Lung (tissue), 12 donors: ENCODE measurements around the gene KLHDC3. TPM values are rescaled to one million over a fixed set of nuclear protein-coding genes. Genes with fewer than 3 reads are reported as not detected.
A peak's percentile ranks its signal among the peaks of the same experiment; 100 is the strongest.

ENCODE experiments used
- ATAC-seq: fragments of 200-7000 bp; cut with Tn5 transposase; one replicate; pipeline ENCODE4 v1.9.1; 2020; ENCODE audit warnings: moderate number of reproducible peaks; ENCODE audit not compliant: insufficient read depth, low FRiP score
- DNase-seq, 3 donors: peaks; one replicate each; pipeline ENCODE4 v3.0.0-alpha.2; 2013 to 2017
- H3K27ac ChIP-seq, 2 donors: one replicate each; pipeline ENCODE4 v1.5.1; 2013; ENCODE audit warnings: mild to moderate bottlenecking in 2 of 2, moderate library complexity in 2 of 2, control low read depth in 1 of 2, inconsistent platforms in 1 of 2, low read depth in 1 of 2, low read length in 1 of 2
- H3K27me3 ChIP-seq, 3 donors: one replicate each; pipeline ENCODE4 v1.5.1; 2013; ENCODE audit warnings: low read length in 2 of 3; ENCODE audit not compliant: control insufficient read depth in 3 of 3, insufficient read depth in 3 of 3
- H3K36me3 ChIP-seq, 4 donors: one replicate each; pipeline ENCODE4 v1.5.1; 2013; ENCODE audit warnings: low read length in 4 of 4, mild to moderate bottlenecking in 1 of 4, moderate library complexity in 1 of 4; ENCODE audit not compliant: control insufficient read depth in 4 of 4, insufficient read depth in 4 of 4
- H3K4me1 ChIP-seq, 5 donors: one replicate each; pipeline ENCODE4 v1.5.1; 2013; ENCODE audit warnings: low read length in 5 of 5, mild to moderate bottlenecking in 2 of 5, moderate library complexity in 1 of 5; ENCODE audit not compliant: control insufficient read depth in 5 of 5, insufficient read depth in 5 of 5
- H3K4me3 ChIP-seq: one replicate; pipeline ENCODE4 v1.5.1; 2013; ENCODE audit warnings: mild to moderate bottlenecking, control low read depth, moderate library complexity
- H3K9ac ChIP-seq, 2 donors: one replicate each; pipeline ENCODE4 v1.5.1; 2013; ENCODE audit warnings: low read length in 2 of 2, control low read depth in 1 of 2; ENCODE audit not compliant: insufficient read depth in 1 of 2
- H3K9me3 ChIP-seq, 4 donors: one replicate each; pipeline ENCODE4 v1.5.1; 2013; ENCODE audit warnings: low read length in 3 of 4, mild to moderate bottlenecking in 1 of 4, moderate library complexity in 1 of 4; ENCODE audit not compliant: control insufficient read depth in 4 of 4, insufficient read depth in 3 of 4
- CTCF ChIP-seq: IDR thresholded peaks from 2 replicates; pipeline ENCODE4 v1.5.1; 2012; ENCODE audit warnings: mild to moderate bottlenecking; ENCODE audit errors: control extremely low read depth, extremely low read depth
- WGBS, 2 donors: extraction: QIAGEN DNeasy Blood & Tissue Kit; methylation state at CpG; one replicate each; pipeline ENCODE4 v1.1.7; 2013; 5-methylcytosine and 5-hydroxymethylcytosine counted together
- polyA plus RNA-seq, 2 donors: library from polyadenylated mRNA; stranded (reverse); fragments of 200-250 nt; gene quantifications; one replicate each; pipeline ENCODE4 v1.2.1, GENCODE V29; 2013
- total RNA-seq, 2 donors: library from RNA; depleted of rRNA in 1 of 2; stranded (reverse); fragments of >200 nt in 1 of 2; gene quantifications; one replicate each; pipeline ENCODE4 v1.2.1, GENCODE V29; 2014 to 2021
- donor health status: control.
- donor health status: control.
- donor health status: Bipolar disorder and iron deficiency.
- donor health status: healthy.
- donor health status: DM: yes; HTN: yes; CAD: no.

KLHDC3 gene
- total and polyA plus RNA-seq, 4 donors, result 46.3 to 74.4 (median 54.5) TPM

- no peak for DNase-seq
- no peak for ATAC-seq
- peaks cover 0 to 2% (median 0%) of the 10 kb centered on the region in 4 donors for H3K9me3 ChIP-seq
Measured at GRCh38 chr6:43062818-43063217, 48.8 kb downstream of the KLHDC3 start.

GRCh38 chr6:43070028-43070632, 56.1 kb downstream of the KLHDC3 start:
- H3K27me3 ChIP-seq, result no peaks in the 10 kb centered on the region
- DNase-seq (peak; percentile 55 to 92 (median 86)), ATAC-seq (peak; percentile 46)
- peaks cover 0 to 2% (median 0%) of the 10 kb centered on the region in 4 donors for H3K9me3 ChIP-seq
- peaks cover 0 to 27% (median 15%) of the 10 kb centered on the region in 5 donors for H3K4me1 ChIP-seq
- 60 to 68% methylated on average over 6 of the region's 6 CpGs for WGBS, 2 donors
- H3K4me3 ChIP-seq, result no peak overlapping the region
- no peak overlapping the region for H3K27ac ChIP-seq
- TF ChIP-seq CTCF, result no peak
- no peak overlapping the region for H3K9ac ChIP-seq
- H3K36me3 ChIP-seq, result peaks cover 12 to 32% (median 20%) of the 10 kb centered on the region in 4 donors

More at GRCh38 chr6:43062818-43063217, 48.8 kb downstream of the KLHDC3 start:
- Histone ChIP-seq H3K27ac (no peak overlapping the region), H3K4me3 (no peak overlapping the region), H3K36me3 (peaks cover 10 to 32% (median 18%) of the 10 kb centered on the region in 4 donors), H3K9ac (no peak overlapping the region), H3K4me1 (peaks cover 4 to 20% (median 12%) of the 10 kb centered on the region in 5 donors), H3K27me3 (no peaks in the 10 kb centered on the region)
- WGBS, 2 donors, result 95 to 96% methylated on average over 12 of the region's 12 CpGs
- TF ChIP-seq CTCF, result no peak

Other genes starting within 250 kb of the KLHDC3 start
- 10 to 100 TPM; 14.6 to 18.6 TPM for gene BICRAL, start 232.2 kb upstream of the KLHDC3 start, total RNA-seq
- gene BICRAL, start 232.2 kb upstream of the KLHDC3 start, polyA plus RNA-seq, result 1 to 10 TPM; 2.8 to 6.8 TPM
- 10 to 100 TPM; 66.1 to 98.7 TPM for gene RPL7L1, start 134.6 kb upstream of the KLHDC3 start, total RNA-seq
- gene RPL7L1, start 134.6 kb upstream of the KLHDC3 start, polyA plus RNA-seq, result 10 to 100 TPM; 39.3 to 57.6 TPM
- 1 to 10 TPM in 1 of 2 donors, under 1 TPM in 1; 0.37 to 3.4 TPM for gene PTCRA, start 98.2 kb upstream of the KLHDC3 start, total RNA-seq
- gene PTCRA, start 98.2 kb upstream of the KLHDC3 start, polyA plus RNA-seq, result 1 to 10 TPM; 4.6 to 5.5 TPM
- gene CNPY3, start 84.8 kb upstream of the KLHDC3 start, total RNA-seq, result 10 to 100 TPM; 36.0 to 63.4 TPM
- gene CNPY3, start 84.8 kb upstream of the KLHDC3 start, polyA plus RNA-seq, result 10 to 100 TPM; 48.9 to 90.5 TPM
- 1 to 10 TPM; 1.0 to 3.0 TPM for gene GNMT, start 53.5 kb upstream of the KLHDC3 start, total RNA-seq
- gene GNMT, start 53.5 kb upstream of the KLHDC3 start, polyA plus RNA-seq, result 1 to 10 TPM; 1.3 to 4.5 TPM
- gene PEX6, start 35.1 kb upstream of the KLHDC3 start, total RNA-seq, result 10 to 100 TPM; 17.9 to 22.9 TPM
- gene PEX6, start 35.1 kb upstream of the KLHDC3 start, polyA plus RNA-seq, result 1 to 10 TPM; 8.8 to 9.6 TPM
- 10 to 100 TPM; 24.1 to 26.8 TPM for gene PPP2R5D, start 29.7 kb upstream of the KLHDC3 start, total RNA-seq
- gene PPP2R5D, start 29.7 kb upstream of the KLHDC3 start, polyA plus RNA-seq, result 10 to 100 TPM; 19.0 to 19.8 TPM
- gene MEA1, start 303 bp upstream of the KLHDC3 start, total RNA-seq, result 10 to 100 TPM; 32.5 to 47.2 TPM
- 100 to 1,000 TPM in 1 of 2 donors, 10 to 100 TPM in 1; 63.2 to 113 TPM for gene MEA1, start 303 bp upstream of the KLHDC3 start, polyA plus RNA-seq
- 10 to 100 TPM; 31.1 to 49.9 TPM for gene RRP36, start 7.4 kb downstream of the KLHDC3 start, total RNA-seq
- 10 to 100 TPM; 30.5 to 44.3 TPM for gene RRP36, start 7.4 kb downstream of the KLHDC3 start, polyA plus RNA-seq
- gene CUL7, start 39.6 kb downstream of the KLHDC3 start, total RNA-seq, result 10 to 100 TPM; 21.4 to 23.6 TPM
- gene CUL7, start 39.6 kb downstream of the KLHDC3 start, polyA plus RNA-seq, result 1 to 10 TPM; 8.2 to 8.9 TPM
- 10 to 100 TPM; 11.5 to 44.5 TPM for gene MRPL2, start 45.2 kb downstream of the KLHDC3 start, total RNA-seq
- 10 to 100 TPM; 47.8 to 84.0 TPM for gene MRPL2, start 45.2 kb downstream of the KLHDC3 start, polyA plus RNA-seq
- 10 to 100 TPM; 29.8 to 36.0 TPM for gene KLC4, start 45.4 kb downstream of the KLHDC3 start, total RNA-seq
- gene KLC4, start 45.4 kb downstream of the KLHDC3 start, polyA plus RNA-seq, result 10 to 100 TPM; 16.1 to 23.1 TPM
- gene PTK7, start 62.1 kb downstream of the KLHDC3 start, total RNA-seq, result 100 to 1,000 TPM in 1 of 2 donors, 10 to 100 TPM in 1; 90.8 to 173 TPM
- 10 to 100 TPM; 37.4 to 77.6 TPM for gene PTK7, start 62.1 kb downstream of the KLHDC3 start, polyA plus RNA-seq
- 10 to 100 TPM; 12.7 to 42.0 TPM for gene SRF, start 157.0 kb downstream of the KLHDC3 start, total RNA-seq
- 10 to 100 TPM; 17.9 to 40.2 TPM for gene SRF, start 157.0 kb downstream of the KLHDC3 start, polyA plus RNA-seq
- 10 to 100 TPM; 29.6 to 45.6 TPM for gene CUL9, start 167.9 kb downstream of the KLHDC3 start, total RNA-seq
- 10 to 100 TPM; 19.7 to 41.4 TPM for gene CUL9, start 167.9 kb downstream of the KLHDC3 start, polyA plus RNA-seq
- gene DNPH1, start 215.2 kb downstream of the KLHDC3 start, total RNA-seq, result 10 to 100 TPM; 32.0 to 67.4 TPM
- 100 to 1,000 TPM; 102 to 135 TPM for gene DNPH1, start 215.2 kb downstream of the KLHDC3 start, polyA plus RNA-seq
- under 1 TPM; 0.18 to 0.31 TPM for gene TTBK1, start 229.2 kb downstream of the KLHDC3 start, total RNA-seq
- gene TTBK1, start 229.2 kb downstream of the KLHDC3 start, polyA plus RNA-seq, result under 1 TPM; 0.05 to 0.06 TPM